Stimulated activated CD4-positive, alpha-beta T cell treated with anti-CD3 and anti-CD28 coated beads, Interleukin-15, amount 100 ng/mL, for 1 hour (primary cell): ENCODE results near the gene SGIP1.
"Not testable (repeated sequence)": the region's sequence is repeated elsewhere in the genome, so short reads cannot be mapped to it uniquely, and the experiment has no call there.

Experiments used
- DNase-seq, 2 donors: peaks; one replicate each; pipeline ENCODE4 v3.0.0-alpha.2; 2020; ENCODE audit warnings: low read depth in 1 of 2, low spot score in 1 of 2

The SGIP1 gene

DNA sequence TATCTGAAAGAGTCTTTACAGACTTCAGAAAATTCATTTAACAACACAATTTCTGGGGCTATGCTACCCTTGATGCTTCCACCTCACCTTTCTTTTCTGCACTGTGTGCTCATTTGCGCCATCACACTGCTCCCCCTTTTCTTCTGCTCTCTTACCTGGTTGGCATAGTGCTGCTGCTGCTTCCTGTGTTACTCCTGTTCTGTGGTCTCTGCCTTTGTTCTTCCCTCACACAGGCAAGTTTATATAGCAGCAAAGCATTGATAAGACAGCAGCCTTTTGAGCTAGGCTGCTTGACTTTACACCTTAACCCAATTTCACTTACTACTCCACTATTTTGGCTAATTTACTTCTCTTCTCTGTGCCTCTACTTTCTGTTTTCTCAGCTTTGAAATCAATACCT, 18.3 kb downstream of the SGIP1 start:
- no peak for DNase-seq

DNA sequence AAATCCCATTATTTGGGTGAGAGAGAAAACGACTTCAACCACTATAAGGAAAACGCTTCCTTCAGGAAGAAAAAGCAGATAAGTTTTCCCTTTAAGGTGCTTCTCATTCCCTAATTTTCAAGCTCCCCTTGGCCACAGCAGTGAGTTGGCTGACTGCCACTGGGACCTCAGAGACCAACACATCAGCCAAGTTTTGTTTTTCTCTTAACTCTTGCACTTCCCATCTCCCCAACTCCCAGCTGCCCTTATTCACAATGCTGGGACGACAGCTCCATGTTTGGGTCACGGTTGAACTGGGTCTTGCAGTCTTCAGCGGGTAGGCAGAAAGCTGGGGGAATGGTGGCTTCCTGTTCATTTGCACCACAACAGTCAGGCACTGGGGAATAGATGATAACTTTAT, 18.9 kb downstream of the SGIP1 start:
- DNase-seq, result no peak

DNA sequence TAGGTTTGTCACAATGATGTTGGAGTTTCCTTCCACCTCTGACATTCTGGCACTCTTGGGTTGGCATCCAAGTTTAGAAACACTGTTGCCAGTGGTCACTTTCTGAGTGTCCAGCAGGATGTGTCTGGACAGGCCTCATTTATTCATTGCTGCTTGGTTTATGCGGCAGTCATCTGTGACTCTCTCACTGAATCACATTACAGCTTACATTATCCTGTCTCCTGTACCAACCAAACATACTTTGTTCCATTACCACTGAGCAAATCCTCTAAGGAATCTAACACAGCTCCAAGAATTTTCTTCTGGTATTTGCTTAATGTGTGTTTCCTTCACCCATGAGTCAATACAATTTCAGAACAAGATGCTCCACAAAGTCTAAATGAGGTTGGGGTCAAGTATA, 19.9 kb downstream of the SGIP1 start:
- no peak for DNase-seq

DNA sequence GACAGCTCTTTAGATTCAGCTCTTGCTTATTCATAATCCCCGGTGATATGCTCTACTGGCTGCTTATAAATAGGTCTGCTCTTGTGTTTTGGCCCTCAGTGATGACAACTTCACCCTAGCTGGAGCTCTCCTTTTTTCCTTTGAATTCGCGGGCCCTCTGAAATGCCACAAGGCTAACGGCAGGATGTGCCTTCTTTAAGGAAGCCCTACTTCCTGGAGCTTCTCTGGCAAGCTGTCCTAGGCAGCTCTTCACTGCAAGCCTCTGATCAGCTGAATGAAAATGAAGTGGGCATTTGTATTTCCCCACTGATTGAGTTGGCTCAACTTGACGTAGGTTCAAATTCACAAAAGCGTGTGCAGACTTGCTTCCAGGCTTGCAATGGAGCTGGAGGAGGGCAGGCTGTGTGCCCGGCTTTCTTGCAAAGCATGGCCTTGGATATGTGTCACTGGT, 22.2 kb downstream of the SGIP1 start:
- DNase-seq, result no peak

DNA sequence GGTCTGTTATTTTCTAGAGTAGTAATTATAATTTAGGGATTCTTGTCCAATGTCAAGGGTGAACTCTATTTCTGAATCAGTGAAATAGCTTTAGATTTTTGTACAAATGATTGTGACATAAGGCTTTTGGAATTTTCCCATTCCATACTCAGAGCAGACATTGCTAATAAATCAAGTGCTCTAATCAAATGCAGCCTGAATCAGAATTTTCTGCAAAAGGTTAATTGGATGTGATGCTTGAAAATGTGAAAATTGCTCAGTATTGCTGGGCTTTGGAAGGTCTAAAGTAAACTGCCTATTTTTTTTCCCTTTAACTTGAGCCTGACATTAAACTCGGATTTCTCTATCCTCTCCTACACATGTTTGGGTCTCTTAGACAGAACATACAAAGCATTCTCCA, 23.2 kb downstream of the SGIP1 start:
- DNase-seq, result no peak

DNA sequence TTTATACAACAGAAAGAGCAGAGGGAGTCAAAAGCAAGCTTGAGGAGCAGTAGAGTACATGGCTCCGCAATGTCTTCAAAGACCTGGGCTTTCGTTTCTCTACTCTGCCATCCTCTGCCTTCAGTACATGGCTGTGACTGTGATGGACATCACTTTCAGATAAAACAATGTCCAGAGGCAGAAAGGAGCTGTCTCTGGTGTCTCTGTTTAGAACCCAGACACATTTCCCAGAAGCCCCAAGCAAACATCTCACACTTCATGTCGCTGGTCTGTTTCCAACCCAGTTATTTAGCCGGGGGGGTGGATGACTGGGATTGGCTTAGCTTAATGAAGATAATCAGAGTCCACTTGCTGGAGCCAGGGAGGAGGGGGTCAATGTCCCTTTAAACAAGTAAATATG, 25.6 kb downstream of the SGIP1 start:
- DNase-seq, result no peak

DNA sequence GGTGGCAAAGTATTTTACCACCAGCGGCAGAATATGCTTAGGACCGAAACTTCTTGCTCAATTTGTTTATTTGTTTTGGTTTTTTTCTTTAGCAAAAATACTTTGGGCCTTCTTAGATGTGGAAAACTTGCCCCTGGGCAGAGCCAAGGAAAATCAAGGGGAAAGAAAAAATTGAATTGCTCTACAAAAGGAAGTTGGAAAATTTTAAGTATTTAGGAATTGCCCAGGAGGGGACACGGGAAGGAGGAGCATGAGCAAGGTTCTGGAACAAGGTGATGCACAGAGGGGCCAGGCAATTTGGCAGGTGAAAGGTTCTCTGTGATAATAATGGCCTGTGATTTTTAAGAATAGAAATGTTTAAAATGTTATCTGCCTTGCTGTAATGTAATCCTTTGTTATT, 28.6 kb downstream of the SGIP1 start:
- DNase-seq, result no peak

DNA sequence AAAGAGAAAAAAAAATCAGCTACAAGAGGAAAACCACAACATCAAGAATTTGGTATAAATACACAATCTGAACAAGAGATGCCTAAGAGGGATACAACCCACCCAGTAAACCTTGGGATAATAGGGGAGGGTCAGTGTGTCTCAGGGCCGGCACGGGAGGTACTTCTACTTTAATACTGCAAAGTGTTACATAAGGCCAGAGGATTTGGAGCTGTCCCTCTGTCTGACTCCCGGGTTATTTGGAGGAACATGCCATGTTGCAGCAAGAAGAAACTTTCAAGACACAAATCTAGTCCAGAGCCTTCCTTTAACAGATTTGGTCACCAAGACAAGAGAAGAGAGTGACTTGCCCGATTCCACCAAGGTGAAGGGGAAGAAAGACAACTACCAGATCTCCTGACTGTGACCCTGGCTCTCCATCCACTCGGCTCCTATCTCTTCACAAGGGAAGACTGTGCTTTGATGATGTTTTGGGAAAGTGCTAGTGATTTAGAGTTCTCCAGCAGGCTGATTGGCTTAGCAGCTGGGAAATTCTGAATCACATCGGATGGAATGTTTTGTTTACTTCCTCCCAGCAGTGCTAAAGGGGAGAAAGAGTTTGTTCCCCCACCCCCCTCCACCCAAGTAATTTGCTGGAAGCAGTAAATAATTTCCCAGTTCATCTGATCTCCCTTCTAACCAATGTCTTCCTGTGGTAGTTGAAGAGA, 29.3 kb downstream of the SGIP1 start:
- DNase-seq, result no peak

DNA sequence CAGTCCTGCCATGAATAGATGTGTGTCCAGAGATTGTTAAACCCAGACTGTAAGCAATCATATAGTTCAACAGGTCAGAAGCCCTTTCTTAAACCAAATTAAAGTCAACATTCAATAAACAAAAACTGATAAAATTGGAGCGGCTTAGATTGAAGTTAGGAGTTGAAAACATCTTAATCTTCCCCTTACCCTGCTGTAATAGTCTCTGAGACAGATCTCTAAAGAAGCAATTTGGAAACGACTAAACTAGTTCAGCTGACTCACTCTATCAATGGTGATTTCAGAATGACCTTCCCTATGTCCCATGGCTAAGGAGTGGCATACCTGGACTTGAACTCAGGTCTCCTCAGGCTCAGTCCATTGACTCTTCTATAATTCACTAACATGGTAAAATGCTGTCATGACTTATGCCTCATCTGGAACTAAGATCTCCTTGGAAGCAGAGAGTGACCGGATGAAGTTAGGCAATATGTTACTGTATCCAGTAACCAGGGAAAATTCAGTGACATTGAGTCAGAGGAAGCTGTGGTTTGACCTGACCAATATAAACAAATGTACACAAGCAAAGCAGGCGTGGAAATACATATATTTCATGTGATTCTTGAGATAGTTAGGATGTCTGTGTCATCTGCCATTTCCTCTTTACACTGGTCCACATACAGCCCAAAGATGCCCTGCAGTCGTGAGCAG, 30.1 kb downstream of the SGIP1 start:
- no peak for DNase-seq

DNA sequence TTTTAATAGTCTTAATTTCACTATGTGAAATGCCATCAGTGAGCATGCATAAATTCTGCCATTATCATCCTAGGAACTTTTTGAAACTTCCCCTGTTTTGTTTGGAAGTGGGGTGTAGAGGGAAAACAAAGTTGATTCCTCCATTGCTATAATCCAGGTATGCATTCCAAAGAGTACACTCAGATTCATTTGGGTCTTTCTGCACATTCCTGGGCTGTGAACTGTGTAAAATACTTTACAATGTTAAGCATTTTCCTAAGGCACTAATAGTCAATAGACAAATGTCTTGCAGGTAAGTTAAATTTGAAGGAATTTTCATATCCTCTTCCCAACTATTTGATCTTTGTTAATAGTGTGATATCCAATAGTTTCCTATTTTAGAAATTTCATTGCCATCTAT, 36.2 kb downstream of the SGIP1 start:
- DNase-seq, result no peak

DNA sequence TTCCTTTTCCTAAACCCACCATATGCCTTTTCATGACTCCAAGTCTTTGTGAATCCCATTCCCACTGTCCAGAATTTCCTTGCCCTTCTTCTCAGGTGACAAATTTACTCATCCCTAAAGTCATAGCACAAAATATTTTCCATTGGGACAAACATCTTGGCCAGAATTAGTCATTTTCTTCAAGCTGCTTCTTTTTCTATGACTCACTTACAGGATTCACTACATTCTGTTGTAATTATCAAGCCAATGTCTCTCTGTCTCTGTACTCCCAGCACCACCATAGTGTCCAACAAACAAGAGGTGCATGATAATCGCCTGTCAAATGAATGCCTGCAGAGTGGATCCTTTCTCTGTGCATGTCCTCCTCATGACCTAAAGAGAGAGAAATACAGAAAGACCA, 37.8 kb downstream of the SGIP1 start:
- no peak for DNase-seq

DNA sequence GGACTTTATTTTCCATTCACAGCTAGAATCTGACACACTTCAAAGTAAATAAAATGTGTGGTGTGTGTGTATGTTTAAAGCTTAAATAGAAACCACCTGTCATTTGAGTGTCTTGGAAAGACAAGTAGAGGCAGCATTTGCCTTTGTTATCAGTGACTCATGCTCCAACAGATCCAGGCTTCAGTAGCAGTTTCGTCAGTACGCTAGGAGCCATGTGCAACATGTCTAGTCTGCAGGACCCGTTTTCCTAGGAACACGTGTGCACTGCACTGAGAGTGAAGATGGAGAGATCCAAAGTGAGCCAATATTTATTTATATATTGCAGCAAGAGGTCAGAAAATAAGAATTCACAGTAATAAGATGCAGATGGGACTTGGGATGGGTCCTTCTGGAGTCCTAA, 41.8 kb downstream of the SGIP1 start:
- DNase-seq, result no peak

DNA sequence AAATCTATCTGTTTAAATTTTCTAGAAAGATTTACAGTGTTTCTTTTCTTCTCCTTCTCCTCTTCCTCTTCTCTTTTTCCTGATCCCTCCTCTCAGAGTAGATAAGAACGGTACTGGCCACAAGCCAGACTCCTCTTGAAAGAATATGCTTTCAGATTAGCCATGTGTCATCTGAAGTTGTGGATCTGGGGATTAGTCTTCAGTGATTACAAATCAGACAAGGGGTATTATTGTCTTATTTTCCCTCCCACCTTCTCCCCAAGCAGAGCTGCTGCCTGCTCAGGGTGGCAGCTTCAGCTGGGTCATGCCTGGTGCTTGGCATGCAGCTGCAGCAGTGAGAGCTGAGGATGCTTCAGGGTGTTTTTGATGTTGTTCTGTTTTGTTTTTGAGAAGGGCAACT, 42.7 kb downstream of the SGIP1 start:
- DNase-seq, result no peak

DNA sequence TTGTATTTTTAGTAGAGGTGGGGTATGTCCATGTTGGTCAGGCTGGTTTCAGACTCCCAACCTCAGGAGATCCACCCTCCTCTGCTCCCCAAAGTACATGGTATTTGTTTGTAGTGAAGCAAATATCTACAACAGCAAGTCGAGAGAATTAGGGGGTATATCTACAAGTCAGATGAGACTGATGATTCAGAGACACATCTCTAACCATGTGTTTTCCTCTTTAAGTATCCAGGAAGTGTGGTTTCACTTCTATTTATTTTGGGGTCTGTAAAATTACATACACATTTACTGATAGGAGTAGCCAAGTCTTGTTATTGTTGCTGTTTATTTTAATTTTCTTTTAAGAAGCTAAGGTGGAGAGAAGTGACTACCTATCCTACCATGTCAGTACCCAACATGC, 44.9 kb downstream of the SGIP1 start:
- no peak for DNase-seq

DNA sequence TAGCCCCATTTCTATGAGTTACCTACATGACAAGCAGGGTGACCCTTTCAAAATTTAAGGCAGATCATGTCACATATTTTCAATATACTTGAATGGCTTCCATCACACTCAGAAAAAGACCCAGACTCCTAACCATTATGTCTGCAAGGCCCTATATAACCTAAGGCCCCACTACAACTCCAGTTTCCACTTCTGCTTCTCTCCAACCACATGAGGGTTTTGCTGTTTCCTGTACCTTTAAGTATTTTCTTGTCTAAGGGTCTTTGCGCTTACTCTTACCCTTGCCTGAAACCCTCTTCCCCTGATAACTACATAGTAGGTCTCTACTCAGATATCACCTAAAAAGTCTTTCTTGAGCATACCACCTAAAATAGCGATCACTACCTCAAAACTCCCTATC, 46.1 kb downstream of the SGIP1 start:
- no peak for DNase-seq

DNA sequence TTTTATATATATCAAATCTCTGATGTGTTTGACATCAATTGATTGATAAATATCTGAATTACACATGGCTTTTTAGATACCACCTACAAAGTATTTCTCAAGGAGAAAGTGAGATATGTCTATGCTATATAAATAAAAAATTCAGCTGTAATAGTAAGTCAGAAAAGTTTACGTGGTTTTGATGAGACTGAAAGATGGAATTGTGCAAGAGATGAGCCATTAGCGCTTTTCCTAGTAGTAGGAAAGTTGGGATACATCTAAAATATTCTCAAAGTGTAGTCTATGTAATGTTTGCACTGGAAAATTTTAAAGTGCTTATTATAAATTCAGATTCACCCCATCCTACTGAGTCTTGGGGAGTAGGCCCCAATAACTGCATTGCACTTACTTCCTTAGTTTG, 49.1 kb downstream of the SGIP1 start:
- DNase-seq, result no peak

DNA sequence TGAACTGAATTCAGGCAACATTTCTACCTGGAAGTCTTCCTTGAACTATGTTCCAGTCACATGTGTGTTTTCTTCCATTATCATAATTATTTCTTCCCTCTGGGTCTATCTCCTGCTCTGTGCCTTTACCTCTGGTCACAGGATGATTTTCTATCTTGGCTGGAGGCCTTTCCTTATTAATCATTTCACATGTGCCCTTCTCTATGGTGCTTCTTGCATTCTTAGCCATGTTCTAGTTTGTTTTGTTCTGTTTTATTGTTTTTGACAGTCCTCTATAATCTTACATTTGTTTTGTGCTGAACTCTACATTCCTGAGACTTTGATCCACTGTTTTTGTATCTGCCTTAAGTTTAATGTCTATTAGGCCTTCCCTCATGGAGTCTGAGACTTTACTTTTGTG, 51.0 kb downstream of the SGIP1 start:
- DNase-seq, result no peak

DNA sequence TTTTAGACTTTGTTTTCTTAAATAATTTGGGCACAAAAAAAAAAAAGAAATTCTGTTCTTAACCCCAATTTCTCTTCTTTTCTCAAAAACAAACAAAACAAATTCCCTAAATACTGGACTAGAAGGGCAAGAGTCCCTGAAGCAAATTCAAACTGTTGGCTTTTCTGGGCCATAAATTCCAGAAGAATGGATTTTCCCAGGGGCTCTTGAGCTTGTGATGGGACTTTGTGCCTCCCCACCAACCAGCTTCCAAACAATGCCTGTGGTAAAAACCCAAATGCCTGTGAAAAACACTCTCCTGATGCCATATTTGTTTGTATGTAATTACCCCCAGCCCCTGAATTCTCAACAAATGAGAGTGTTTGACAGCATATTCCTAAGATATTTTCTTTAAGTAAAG, 55.4 kb downstream of the SGIP1 start:
- no peak for DNase-seq

DNA sequence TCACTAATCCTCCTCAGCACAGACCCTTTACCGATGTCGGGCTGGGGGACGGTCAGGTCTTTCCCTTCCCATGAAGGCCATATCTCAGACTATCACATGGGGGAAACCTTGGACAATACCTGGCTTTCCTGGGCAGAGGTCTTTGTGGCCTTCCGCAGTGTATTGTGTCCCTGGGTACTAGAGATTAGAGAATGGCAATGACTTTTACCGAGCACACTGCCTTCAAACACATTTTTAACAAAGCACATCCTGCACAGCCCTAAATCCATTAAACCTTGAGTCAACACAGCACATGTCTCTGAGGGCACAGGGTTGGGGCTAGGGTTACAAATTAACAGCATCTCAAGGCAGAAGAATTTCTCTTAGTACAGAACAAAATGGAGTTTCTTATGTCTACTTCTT, 58.2 kb downstream of the SGIP1 start:
- not testable (repeated sequence) for DNase-seq

DNA sequence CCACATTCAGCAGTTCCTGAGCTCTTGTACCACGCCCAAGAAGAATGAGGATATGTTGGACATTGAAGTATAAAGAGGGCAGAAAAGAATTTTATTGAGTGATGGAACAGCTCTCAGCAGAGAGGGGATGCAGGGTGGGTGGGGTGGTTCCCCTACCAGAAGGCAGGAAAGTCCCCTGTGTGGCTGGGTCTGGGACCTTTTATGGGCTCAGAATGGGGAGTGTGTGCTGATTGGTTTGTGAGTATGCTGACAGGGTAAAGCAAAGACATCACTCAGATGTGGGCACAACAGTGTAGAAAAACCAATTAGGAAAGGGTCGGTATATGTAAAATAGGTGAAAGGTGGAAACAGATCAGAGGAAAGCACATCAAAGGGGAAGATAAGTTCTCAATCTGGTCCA, 62.2 kb downstream of the SGIP1 start:
- DNase-seq, result no peak

DNA sequence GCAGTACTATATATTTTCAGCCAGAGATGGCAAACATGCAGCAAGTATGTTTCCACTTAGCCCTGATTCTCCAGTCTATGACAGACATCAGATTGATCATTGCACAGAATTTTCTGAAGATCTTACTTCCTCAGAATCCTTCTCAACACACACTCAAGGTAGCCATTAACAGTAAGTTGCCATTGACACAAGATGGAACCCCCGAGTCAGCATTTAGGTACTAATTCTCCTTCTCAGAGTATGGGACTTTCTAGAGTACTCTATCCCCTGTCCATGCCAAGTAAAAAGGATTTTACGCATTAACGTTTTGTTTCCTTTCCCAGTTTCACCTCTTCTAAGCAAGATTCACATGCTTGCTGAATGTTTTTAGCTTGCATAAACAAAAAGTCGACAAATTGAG, 63.5 kb downstream of the SGIP1 start:
- no peak for DNase-seq

DNA sequence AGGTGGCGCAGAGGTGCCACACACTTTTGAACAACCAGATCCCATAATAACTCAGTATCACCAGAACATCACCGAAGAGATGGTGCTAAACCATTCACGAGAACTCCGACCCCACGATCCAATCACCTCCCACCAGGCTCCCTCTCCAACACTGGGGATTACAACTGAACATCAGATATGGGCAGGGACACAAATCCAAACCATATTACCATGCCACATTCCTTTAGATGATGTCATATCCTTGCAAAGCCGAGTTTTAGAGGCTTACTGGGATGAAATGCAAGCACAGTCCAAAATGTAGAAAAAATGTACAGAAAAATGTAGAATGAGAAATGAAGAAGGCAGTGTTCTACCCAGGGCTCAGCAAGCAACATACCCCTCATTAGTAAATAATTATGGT, 64.7 kb downstream of the SGIP1 start:
- no peak for DNase-seq

DNA sequence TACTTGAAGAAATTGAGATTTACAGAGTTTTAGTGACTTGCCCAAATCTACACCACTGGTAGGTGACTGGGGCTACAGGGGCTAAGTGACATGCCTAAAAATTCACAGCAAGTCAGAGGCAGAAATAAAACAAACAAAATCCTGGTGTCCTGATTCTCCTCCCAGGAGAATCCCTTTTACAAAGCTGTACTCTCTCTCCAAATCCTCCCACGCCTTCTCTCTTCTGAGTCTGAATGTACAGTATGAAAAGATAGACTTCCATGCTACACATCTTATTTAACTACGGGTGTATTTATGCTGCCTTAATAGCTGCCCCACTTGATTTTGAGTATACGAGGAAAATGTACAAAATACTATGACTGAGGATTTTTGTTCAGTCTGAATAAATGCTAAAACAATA, 65.4 kb downstream of the SGIP1 start:
- no peak for DNase-seq
